Epithelial cell of proximal tubule (primary cell): Measurements from ENCODE around the gene CSNK2A2. TPM values are rescaled to one million over a fixed set of nuclear protein-coding genes. Genes with fewer than 3 reads are reported as not detected.

Experiments
- DNase-seq: peaks from one replicate; pipeline ENCODE4 v3.0.0-alpha.2; 2011; ENCODE audit warnings: low read depth
- H3K4me3 ChIP-seq: 2 replicates; pipeline ENCODE4 v1.5.1; 2011; ENCODE audit warnings: low read depth, mild to moderate bottlenecking, low read length
- CTCF ChIP-seq: conservative IDR thresholded peaks from 2 replicates; pipeline ENCODE4 v1.5.1; 2012; ENCODE audit warnings: low read depth, mild to moderate bottlenecking, low read length
- total RNA-seq: library from RNA; depleted of rRNA; stranded (reverse); fragments of >200 nt; gene quantifications from 2 replicates; pipeline ENCODE4 v1.2.3, GENCODE V29; 2015

The CSNK2A2 gene
- total RNA-seq, 1 donor from 2014 or later: 20.2 TPM

GRCh38 chr16:58116529-58116928 is 81.4 kb downstream of the CSNK2A2 start:
- no peak for DNase-seq
- no peak overlapping the region for H3K4me3 ChIP-seq
- no peak for TF ChIP-seq CTCF

- DNase-seq: no peak
- no peak overlapping the region for H3K4me3 ChIP-seq
- TF ChIP-seq CTCF: no peak
Observed at GRCh38 chr16:58116081-58116480, 81.8 kb downstream of the CSNK2A2 start.

- no peak for DNase-seq
- no peak for TF ChIP-seq CTCF
- H3K4me3 ChIP-seq: no peak overlapping the region
Observed at GRCh38 chr16:58114827-58115825, 82.8 kb downstream of the CSNK2A2 start.

DNA sequence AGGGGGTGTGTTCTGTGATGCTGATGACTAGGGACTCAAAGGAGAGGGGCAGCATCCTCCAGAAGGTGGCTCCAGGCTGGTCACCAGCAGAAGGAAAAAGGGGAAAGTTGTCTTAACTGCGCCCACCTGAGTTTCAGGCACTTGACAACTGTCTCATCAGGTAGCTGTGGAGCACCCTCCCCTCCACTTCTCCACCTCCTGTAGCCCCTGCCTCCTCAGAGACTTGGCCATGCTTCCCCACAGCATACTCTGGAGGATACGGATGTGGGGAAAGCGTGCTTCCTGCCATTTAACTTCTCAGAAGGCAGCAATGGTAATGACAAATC is 86.6 kb downstream of the CSNK2A2 start:
- DNase-seq: no peak
- TF ChIP-seq CTCF: no peak
- H3K4me3 ChIP-seq: no peak overlapping the region

DNA sequence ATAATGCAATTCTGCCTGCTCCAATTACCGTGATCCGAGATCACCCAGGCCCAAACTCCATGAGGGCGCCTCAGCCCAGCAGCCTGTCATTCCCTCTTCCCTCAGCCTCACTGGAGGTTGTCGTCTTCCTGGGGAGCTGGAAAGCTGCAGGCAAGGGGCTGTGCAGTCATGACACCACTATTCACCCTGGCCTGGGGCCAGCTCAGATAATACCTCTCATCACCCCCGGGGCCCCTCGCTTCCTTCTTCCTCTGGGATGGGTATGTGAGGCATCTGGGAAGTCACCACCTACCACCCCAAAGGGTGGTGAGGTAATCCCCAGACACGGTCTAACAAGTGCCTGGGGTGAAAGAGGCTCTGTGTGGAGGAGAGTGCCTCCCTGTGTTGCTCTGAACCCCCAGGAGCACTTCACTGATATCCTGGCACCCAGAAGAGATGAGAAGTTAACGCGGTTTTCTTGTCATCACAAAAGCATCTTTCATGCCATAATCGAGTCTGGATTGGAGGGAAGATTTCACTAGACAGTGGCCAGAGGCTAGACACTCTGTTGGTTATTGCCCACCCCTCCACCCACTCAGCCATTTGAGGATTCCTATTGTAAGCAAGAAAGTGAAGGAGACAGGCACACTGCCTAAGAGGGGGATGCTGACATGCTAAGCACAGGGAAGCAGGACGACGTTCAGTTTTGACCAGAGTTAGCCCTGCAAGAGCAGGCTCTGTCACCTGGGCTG is 87.2 kb downstream of the CSNK2A2 start:
- no peak for DNase-seq
- no peak for TF ChIP-seq CTCF
- H3K4me3 ChIP-seq: no peak overlapping the region

DNA sequence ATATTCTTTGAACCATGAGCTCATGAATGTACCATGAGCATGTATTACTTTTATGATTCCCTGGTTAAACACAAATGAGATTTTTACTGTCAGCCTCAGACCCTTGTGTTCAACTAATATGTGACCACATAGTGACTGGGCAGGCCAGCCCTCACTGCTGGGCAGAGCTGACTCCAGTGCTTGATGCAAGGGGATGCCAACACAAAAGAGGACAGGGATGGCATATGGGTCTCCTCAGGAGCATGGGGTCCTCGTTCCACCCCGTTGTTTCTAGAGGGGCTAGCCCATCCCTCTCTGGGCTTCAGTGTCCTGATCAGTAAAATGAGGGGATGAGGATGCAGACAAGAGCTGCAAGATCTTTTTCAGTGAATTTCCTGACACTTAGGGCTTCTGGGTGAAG is 88.0 kb downstream of the CSNK2A2 start:
- no peak overlapping the region for H3K4me3 ChIP-seq
- no peak for DNase-seq
- no peak for TF ChIP-seq CTCF
